Activated B cell treated with CpG ODN at 0.5 μM for 24 hours (primary cell): ENCODE measurements around the gene NWD2. TPM values are rescaled to one million over a fixed set of nuclear protein-coding genes. Genes with fewer than 3 reads are reported as not detected.

Experiments used
- ATAC-seq: fragments of 200-7000 bp; cut with Tn5 transposase; one replicate; pipeline ENCODE4 v1.10.0; 2021; ENCODE audit warnings: low read depth, mild to moderate bottlenecking, moderate library complexity
- CTCF ChIA-PET: fragments of 350-600 bp; sonication (Branson Sonifier 250); formaldehyde crosslinking; loops from one replicate; lab custom pipeline; 2021; ENCODE audit warnings: antibody characterized with exemption; lab: Charles Lee
- POLR2A ChIA-PET: fragments of 350-600 bp; sonication (Branson Sonifier 250); formaldehyde crosslinking; loops from one replicate; lab custom pipeline; 2021; ENCODE audit warnings: antibody characterized with exemption; lab: Charles Lee
- DNase-seq: peaks from one replicate; pipeline ENCODE4 v3.0.0; 2022
- H3K27ac Mint-ChIP-seq: one replicate; pipeline ENCODE4 v1.8.0; 2020; ENCODE audit warnings: mixed read lengths
- H3K27me3 Mint-ChIP-seq: one replicate; pipeline ENCODE4 v1.8.0; 2021; ENCODE audit warnings: mixed read lengths
- H3K36me3 Mint-ChIP-seq: one replicate; pipeline ENCODE4 v1.8.0; 2021; ENCODE audit warnings: low read depth, mixed read lengths
- H3K4me1 Mint-ChIP-seq: one replicate; pipeline ENCODE4 v1.8.0; 2021; ENCODE audit warnings: mixed read lengths
- H3K4me3 Mint-ChIP-seq: one replicate; pipeline ENCODE4 v1.8.0; 2020; ENCODE audit warnings: mild to moderate bottlenecking, mixed read lengths
- H3K9me3 Mint-ChIP-seq: one replicate; pipeline ENCODE4 v1.8.0; 2020; ENCODE audit warnings: mixed read lengths
- intact Hi-C: fragments of 100-400 bp; cut with micrococcal nuclease; formaldehyde crosslinking; loops from one replicate; pipeline ENCODE4 v1.15.1; 2024
- total RNA-seq: library from RNA; stranded (reverse); gene quantifications from 2 replicates; pipeline ENCODE4 v1.2.3, GENCODE V29; 2022
- TF ChIP-seq, protein P1 (sequence below): fragments of 200-600 bp; IDR thresholded peaks from one replicate; pipeline ENCODE4 v1.8.0; 2022; ENCODE audit warnings: antibody characterized with exemption, mild to moderate bottlenecking

NWD2 gene
- total RNA-seq, 1 donor from 2014 or later: not detected

DNA sequence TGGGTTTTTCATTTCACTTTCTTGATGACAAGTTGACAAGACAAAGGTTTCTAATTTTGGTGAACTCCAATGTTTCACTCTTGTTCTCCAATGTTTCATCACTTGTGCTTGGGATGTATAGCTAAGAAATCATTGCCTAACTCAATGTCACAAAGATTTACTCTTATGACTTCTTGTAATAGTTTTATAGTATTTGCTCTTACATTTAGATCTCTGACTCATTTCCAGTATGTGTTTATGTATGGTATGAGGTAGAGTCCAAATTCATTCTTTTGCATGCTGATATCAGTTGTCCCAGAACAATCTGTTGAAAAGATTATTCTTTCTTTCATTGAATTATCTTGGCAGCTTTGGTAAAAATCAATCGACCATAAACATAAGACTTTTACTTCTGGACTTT lies 12.2 kb upstream of the NWD2 start:
- H3K36me3 Mint-ChIP-seq: no peaks in the 10 kb centered on the region
- ATAC-seq: no peak
- POLR2A ChIA-PET: no interaction called here

DNA sequence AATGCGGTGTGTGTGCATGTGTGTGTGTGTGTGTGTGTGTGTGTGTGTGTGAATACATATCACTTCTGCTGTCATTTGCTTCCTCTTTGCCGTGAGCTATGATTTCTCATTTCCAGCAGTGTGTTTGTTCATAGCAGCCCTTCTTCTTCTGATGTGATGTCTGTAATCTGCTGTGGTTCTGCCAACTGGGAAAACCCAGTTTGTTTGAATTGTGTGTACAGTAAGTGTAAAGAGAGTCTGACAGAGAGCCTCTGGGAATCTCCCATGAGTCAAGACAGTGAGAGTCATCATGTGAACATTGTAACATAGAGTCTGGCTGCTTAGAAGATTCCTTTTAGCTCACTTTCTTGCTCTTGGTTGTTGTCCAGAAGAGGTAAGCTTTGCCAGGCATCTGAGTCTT lies 8.4 kb upstream of the NWD2 start:
- TF ChIP-seq, protein P1, sequence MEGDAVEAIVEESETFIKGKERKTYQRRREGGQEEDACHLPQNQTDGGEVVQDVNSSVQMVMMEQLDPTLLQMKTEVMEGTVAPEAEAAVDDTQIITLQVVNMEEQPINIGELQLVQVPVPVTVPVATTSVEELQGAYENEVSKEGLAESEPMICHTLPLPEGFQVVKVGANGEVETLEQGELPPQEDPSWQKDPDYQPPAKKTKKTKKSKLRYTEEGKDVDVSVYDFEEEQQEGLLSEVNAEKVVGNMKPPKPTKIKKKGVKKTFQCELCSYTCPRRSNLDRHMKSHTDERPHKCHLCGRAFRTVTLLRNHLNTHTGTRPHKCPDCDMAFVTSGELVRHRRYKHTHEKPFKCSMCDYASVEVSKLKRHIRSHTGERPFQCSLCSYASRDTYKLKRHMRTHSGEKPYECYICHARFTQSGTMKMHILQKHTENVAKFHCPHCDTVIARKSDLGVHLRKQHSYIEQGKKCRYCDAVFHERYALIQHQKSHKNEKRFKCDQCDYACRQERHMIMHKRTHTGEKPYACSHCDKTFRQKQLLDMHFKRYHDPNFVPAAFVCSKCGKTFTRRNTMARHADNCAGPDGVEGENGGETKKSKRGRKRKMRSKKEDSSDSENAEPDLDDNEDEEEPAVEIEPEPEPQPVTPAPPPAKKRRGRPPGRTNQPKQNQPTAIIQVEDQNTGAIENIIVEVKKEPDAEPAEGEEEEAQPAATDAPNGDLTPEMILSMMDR: no peak

More for the DNA sequence above, 12.2 kb upstream of the NWD2 start:
- Mint-ChIP-seq H3K27me3 (peaks cover 4% of the 10 kb centered on the region), H3K27ac (no peak overlapping the region), H3K4me1 (no peaks in the 10 kb centered on the region), H3K4me3 (no peak overlapping the region), H3K9me3 (no peaks in the 10 kb centered on the region)
- CTCF ChIA-PET: no interaction called here
- DNase-seq: no peak
- intact Hi-C loops: no loop called here
- TF ChIP-seq, protein P1: no peak

DNA sequence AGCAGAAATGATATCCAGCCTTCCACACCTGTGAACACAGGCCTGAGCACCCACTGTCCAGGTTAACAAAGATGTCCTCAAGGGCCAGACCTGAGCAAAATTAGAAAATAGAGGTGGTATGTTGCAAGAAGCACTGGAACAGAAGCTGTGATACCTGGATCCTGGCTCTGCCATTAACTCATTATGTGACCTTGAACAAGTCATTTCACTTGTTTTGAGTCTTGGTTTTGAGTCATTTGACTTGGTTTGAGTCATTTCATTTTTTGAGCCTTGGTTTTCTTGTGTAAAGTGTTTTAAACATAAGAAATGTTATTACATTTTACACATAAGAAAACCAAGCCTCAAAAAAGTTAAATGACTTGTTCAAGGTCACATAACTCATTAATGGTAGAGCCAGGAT lies 2.9 kb upstream of the NWD2 start:
- peaks cover 31% of the 10 kb centered on the region for H3K27me3 Mint-ChIP-seq
- TF ChIP-seq, protein P1: no peak
- no peaks in the 10 kb centered on the region for H3K9me3 Mint-ChIP-seq
- CTCF ChIA-PET: no interaction called here
- ATAC-seq: no peak
- POLR2A ChIA-PET: no interaction called here
- H3K36me3 Mint-ChIP-seq: no peaks in the 10 kb centered on the region
- no peak for DNase-seq
- intact Hi-C loops: no loop called here
- H3K27ac Mint-ChIP-seq: no peak overlapping the region
- no peak overlapping the region for H3K4me3 Mint-ChIP-seq
- no peaks in the 10 kb centered on the region for H3K4me1 Mint-ChIP-seq

More for the DNA sequence above, 8.4 kb upstream of the NWD2 start:
- CTCF ChIA-PET: no interaction called here
- DNase-seq (no peak), ATAC-seq (no peak)
- Mint-ChIP-seq H3K27ac (no peak overlapping the region), H3K36me3 (no peaks in the 10 kb centered on the region), H3K4me3 (no peak overlapping the region), H3K27me3 (peaks cover 7% of the 10 kb centered on the region), H3K4me1 (no peaks in the 10 kb centered on the region), H3K9me3 (no peaks in the 10 kb centered on the region)
- intact Hi-C loops: no loop called here
- POLR2A ChIA-PET: no interaction called here

DNA sequence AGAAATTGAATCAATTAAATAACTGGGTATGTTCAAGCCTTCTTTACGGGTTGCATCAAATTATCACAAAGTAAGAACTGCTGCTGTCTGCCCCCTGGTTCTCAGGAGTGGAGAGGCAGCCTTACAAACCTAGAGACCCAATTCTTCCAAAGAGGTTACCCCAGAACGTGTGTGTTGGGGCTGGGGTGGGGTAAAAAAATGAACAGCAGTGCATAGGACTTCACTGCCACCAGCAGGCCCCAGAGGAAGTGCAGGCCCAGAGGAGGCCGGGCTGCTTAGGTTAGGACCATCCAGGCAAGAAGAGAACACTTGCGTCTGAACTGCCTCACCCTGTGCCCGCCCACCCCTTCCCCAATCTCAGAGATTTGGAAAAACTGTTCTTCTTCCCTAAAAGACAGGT lies 1.5 kb upstream of the NWD2 start:
- intact Hi-C loops: no loop called here
- no peak overlapping the region for H3K4me3 Mint-ChIP-seq
- TF ChIP-seq, protein P1: no peak
- ATAC-seq: no peak
- DNase-seq: no peak
- ChIA-PET CTCF (no interaction called here), POLR2A (no interaction called here)
- peaks cover 29% of the 10 kb centered on the region for H3K27me3 Mint-ChIP-seq
- H3K36me3 Mint-ChIP-seq: no peaks in the 10 kb centered on the region
- H3K9me3 Mint-ChIP-seq: no peaks in the 10 kb centered on the region
- H3K27ac Mint-ChIP-seq: no peak overlapping the region
- H3K4me1 Mint-ChIP-seq: no peaks in the 10 kb centered on the region

DNA sequence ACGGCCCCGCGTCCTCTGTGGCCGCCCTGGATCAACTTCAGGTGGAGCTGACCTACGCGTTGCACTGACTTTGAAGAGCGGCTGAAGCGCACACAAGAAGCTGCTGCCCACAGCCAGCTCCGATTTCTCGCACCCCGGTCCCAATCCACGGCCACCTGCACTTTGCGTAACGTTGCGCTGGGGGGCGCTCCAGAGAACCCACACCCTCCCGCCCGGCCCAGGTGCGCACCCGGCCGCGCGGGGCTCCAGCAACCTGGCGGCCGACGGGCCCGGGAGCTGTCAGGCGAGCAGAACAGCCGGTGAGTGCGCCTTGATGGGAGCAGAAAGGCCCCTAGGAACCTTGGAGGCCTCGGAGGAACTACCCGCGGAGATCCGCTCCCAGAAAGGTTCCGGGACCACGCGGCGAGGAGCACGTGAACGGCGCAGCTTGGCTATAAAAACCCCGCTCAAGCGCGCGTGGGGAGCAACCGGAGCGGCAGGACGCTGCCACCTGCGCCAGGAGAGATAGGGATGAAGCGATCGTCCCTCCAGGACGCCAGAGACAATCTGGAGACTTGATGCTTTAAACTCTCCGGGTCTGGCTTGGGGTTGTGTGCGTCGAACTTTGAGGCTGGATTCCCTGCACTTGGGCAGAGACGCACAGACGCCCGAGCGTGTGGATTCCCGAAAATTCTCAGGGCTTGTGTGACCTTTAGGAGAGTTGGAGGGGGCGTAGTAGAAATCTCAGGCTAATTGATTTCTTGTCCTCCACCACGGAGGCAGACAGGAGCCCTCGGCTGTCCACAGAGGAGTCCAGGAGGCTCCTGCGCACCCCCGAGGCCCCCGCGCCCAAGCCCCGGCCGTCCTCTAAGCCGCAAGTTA lies 591 bp upstream of the NWD2 start:
- DNase-seq: no peak
- Mint-ChIP-seq H3K4me1 (no peaks in the 10 kb centered on the region), H3K27me3 (peaks cover 28% of the 10 kb centered on the region), H3K27ac (no peak overlapping the region), H3K9me3 (no peaks in the 10 kb centered on the region), H3K36me3 (no peaks in the 10 kb centered on the region), H3K4me3 (no peak overlapping the region)
- intact Hi-C loops: no loop called here
- CTCF ChIA-PET: no interaction called here
- TF ChIP-seq, protein P1: no peak
- POLR2A ChIA-PET: no interaction called here
- ATAC-seq: no peak
